ENCODE data around the gene DHX32.
A peak's percentile ranks its signal among the peaks of the same experiment; 100 is the strongest.

Gene DHX32

DNA sequence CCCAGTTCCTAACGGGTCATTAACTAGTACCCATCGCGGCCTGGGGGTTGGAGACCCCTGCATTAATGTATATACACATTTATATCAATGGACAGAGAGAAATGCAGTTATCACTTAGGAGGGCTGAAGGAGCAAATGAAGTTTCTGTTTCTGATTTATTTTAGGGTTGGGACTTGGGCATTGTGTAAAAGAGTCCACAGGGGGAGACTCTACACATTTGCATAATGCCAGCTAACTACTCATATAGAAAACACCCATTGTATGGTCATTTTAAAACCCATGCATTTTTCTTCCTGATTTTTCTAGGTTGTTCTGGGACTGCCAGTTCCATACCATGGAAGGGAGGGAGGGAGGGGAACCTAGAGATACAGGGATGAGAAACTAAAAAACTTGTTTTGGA lies 34.2 kb downstream of the DHX32 start:
- no peak for DNase-seq

DNA sequence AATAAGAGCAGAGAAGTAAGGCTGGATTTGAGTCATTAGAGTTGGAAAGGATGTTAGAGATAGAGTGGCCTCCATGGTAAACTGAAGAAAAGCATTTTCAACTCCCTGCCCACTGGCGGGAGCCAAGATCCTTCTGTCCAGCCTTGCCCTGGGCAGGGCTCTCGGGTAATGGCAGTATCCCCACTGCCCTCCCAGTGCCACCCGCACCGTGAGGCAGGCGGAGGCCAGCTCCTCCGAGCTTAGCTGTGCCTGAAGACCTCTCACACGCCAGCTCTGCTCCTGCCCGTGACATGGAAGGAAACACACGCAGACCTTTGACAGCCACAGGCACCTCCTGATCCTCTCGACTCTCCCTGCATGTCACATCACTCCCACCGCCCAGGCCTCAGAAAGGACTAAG lies 35.5 kb downstream of the DHX32 start:
- DNase-seq, result no peak

GRCh38 chr10:125844751-125845221 lies 36.3 kb downstream of the DHX32 start:
- DNase-seq, result no peak

DNA sequence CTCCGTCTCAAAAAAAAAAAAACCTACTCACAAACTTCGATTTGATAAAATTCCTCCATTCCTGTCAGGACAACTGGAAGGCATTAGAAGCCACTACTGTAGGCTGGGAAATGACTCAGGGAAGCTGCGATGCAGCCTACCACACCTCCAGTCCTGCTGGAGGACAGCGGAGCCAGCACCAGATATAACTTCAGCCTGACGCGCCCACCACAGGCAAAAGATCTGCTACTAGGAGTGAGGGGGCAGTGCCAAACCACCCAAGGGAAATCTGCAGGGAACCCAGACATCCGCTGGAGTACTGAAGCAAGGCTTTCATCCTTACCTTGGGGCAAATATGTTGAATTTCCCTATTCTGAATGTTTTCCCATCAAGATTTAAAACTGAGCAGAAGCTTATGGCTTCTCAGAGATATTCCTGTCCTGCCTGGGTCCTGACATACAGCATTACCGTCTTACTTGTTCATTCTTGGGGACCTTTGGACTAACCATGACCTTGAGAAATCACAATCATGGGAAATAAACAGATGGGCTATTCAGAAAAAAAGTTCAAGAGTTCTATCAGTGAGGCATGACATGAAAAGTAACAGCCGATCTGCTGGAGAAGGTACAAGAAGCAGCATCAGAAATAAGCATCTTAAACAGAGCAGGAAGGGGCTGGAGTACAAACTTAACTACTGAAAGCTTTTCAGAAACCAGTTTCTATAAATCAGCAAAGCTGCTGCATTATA lies 37.3 kb downstream of the DHX32 start:
- no peak for DNase-seq

- DNase-seq, result no peak
Observed at GRCh38 chr10:125840955-125841354, 40.1 kb downstream of the DHX32 start.

DNA sequence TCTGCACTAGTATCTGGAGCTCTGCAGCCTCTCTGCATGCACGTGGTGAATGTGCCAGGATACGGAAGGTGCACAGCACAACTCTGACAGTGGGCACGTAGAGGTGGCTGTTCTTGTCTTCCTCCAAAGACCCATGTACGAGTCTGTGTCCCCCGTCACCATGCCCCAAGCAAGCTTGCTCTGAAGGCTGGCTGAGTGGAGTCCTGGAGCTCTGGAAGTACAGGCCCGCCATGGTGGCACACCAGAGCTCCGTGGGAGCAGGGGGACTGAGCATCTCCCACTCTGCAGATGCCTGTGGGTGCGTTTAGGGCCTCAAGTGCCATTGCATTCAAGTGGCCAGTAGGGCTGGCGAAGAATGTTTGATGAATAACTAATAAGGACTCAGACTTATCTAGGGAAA lies 40.7 kb downstream of the DHX32 start:
- no peak for DNase-seq

DNA sequence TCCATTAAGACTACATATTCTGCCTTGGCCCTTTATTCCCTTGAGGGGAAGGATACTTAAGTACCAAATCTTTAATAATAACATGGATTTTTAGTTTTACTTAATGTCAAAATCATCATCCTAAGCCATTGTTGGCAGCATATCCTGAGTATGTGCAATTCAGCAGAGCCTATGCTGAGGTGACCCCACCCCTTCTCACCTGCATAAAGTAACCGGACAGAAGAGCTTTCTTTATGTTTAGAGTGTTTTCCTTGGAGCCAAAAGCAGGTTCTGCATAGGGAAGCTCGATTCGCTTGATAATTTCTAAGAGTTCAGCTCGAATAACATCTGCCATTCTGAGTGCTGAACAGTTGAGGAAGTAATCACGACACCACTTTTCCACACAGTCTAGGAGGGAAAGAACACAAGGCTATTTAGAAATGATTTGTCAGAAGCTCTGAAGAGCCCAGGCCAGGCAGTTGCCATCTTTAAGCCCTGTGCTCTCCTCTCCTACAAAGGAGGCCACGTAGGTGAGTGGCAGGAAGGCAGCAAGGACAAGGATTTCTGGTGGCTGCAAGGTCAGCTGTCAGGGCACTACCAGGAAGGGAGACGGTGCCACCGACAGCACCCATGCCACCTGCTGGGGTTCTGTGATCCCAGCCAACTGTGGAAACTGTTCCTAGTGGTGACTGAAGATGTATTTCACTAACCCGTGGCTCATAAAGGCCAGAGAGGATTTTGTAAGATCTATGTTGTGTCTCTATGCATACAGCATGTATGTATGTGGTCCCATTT lies 42.1 kb downstream of the DHX32 start:
- DNase-seq, result no peak

- DNase-seq, result no peak
Observed at GRCh38 chr10:125836746-125837145, 44.3 kb downstream of the DHX32 start.

DNA sequence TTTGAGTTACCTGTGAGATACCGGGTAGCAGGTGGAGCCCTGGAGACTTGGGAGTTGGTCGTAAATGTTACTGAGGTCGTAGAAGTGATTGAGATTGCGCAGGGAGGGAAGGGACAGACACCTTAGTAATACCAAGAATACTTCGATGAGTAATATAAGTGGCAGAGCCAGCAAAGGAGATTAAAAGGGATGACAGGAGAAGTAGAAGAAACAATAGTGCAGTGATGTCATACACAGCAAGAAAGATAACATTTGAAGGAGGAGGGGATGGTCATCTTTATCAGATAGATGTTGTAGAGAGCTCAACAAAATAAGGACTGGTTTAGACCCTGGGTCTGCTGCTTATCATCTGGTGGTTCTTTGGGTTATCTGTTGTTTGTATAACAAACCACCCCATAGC lies 52.8 kb downstream of the DHX32 start:
- DNase-seq, result no peak

DNA sequence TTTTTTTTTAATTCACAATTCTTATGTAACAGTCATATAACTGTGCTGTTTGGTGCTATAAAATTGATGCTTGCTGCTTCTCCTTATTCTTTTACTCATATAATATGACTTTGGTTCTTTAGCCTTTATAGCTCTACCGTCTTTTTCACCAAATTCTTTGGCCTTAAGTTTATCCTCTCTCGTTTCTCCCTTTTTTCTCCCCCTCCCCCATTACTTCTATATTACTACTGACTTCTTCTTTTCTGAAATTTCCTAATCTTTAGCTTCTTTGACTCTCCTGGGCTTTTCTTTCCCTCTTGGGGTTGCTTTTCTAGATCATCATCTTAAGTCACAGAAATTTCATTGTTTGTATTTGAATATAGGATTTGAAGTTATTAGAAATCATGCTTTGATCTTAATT lies 54.0 kb downstream of the DHX32 start:
- peak; percentile 46 for DNase-seq

DNA sequence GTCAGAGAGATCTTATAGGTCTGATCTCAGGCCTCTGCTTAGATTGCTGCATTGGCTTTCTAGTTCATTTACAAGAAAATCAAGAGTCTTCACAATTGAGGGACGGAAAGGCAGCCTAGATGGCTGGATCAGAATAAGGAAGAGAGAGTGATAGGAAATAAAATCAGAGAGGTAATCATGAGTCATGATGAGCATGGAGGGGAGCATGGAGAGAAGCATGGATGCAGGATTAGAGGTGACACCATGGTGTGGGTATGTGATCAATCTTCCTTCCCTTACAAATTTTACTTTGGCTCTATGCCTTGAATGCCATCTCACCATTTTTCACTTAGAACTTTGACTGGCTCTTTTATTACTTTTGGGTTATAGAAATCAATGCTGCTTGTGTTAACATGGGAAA lies 56.4 kb downstream of the DHX32 start:
- DNase-seq, result no peak

DNA sequence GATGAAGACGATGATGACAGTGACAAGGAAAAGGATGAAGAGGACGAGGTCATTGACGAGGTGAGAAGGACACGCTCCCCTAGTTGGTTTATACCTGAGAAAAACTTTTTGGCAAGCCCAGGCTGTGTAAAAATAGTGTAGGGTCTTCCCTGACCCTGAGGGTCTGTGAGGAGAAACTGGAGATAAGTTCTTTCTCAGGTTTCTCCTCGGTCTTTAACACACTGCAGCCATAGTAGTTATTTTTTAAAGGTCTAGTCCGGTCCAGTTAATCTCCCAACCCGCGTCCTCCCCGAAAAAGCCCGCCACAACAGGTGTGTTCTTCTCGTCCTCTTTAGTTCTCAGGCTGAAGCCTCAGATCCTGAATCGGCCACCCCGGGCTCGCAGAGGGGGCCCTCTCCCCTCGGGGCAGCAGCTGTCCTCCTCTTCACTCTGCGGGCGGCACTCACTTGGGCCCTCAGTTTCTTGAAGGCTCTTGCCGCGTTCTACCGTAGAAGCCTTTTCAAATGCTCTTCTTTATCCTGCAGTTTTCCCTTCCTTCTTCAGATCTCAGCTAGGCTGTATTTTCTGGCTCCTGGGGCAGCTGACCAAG lies 57.3 kb downstream of the DHX32 start:
- DNase-seq, result no peak

DNA sequence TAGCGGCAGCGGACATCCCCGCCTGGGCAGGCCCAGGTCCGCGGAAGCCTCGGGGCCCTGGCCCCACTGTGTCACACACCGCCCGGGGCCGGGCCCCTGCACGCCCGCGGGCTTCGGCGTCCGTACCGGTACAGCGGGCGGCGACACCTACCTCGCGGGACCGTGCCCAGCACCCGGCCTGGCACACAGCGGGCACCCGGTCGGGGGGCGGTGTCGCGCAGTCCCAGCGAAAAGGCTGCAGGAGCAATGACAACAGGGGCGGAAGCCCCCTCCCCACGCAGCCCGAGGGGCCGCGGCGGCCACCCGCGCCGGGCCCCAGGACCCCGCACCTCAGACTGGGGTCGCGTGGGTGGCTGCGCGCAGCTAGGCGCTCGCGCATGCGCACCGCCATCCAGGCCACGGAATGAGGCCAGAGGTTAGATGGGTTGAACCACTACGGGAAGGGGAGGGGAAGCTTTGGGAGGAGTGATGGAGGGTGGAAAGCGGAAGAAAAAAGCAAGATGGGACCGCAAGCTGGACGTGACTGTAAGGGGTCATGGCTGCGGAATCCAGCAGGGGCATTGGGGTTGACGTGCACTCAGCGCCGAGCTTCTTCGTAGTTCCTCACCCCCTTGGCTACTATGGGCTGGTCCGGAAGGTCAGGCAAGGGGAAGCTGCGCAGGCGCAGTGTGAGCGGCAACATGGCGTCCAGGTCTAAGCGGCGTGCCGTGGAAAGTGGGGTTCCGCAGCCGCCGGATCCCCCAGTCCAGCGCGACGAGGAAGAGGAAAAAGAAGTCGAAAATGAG lies 58.0 kb downstream of the DHX32 start, which contains the start of the genes BCCIP and UROS:
Gene BCCIP (plus strand): TSS at position 669 of the 785 bp plus-strand sequence. CDS start 12 bp downstream, at position 681.
Gene UROS (minus strand): TSS at position 381 of the 785 bp plus-strand sequence. CDS start 6,759 bp downstream, outside the sequence.
- peak; percentile 90 for DNase-seq

GRCh38 chr10:125820701-125821100 lies 60.4 kb downstream of the DHX32 start:
- DNase-seq, result no peak

GRCh38 chr10:125817337-125817946 lies 63.6 kb downstream of the DHX32 start:
- no peak for DNase-seq

GRCh38 chr10:125816548-125816947 lies 64.5 kb downstream of the DHX32 start:
- DNase-seq, result no peak

DNA sequence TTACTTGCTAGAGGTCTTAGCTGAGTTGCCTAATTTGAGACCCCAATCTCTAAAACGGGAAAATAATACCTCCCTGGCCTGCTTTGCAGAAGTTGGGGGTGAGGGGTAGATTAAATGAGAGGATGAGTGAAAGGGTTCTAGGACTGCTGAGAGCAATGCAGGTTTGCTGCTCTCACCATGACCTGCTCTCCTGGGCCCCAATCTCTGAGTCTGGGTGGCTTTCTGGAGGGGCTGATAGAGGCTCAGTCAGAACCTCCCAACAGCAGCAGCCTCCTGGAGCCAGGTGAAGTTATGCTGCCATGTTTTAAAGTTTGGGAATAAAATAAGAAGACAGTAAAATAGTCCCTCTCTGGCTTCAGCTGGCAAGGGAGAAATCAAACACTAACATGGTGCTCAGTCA lies 65.3 kb downstream of the DHX32 start:
- DNase-seq, result no peak

DNA sequence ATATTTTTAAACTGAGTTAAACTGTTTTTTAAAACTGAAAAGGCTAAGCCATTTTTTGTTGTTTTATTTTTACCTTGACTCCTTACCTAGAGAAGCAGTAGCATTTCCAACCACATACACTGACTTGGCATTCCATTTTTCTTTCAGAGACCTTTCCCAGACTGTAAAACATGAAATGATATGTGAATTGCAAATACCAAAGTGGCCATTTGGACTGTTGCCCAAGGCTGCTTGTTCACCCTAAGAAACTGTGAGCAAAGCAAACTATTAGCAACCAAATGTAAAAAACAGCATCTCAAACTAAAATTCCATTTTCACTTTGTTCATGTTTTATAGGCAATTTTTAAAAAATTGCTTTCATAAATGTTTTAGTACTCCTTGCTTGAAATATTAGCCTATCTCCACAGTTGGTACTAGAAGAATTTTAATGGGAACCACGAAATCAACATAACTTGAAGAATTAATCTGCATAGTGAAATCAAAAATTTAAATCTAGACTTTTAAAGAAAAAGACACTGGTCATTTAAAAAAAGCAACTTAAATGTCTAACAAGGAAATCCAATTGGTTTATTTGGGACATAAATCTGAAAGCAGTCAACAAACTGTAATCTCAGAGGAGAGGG lies 68.9 kb downstream of the DHX32 start:
- DNase-seq, result no peak

DNA sequence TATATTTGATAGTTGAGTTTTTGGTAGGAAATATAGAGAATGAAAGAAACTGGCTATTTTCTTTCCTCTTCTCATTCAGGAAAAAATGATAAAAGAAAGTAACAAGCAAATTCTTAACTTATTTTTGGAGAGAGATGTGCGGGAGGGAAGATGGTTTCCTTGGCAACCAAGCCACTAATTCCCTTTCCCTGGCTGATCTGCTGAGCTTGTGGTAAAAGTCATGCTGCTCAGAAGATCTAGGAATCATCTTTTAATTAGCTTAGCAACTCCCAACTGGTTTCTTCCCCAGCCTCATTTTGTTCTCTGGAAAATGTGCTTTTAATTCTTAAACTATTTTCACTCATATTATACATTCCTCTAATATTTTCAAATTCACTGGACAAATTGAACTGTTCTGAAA lies 69.8 kb downstream of the DHX32 start:
- no peak for DNase-seq

DNA sequence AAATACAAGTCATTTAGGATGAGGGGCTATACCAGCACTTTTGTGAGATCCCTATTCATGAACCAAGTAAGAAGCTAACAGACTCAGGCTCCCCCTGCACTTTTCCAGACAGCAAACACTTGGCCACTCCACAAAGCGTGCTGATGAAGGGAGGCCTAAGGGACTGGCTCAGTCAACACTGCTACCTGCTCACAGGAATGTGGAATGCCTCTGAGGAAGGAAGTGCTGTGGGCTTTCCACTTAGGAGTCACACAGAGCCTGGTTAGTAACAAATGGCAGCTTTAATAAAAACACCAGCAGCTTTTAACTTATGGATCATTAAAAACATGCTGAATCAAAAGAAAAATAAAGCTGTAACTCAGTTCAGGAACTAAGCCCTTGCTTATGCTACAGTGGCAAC lies 73.0 kb downstream of the DHX32 start:
- DNase-seq, result no peak

- no peak for DNase-seq
Observed at GRCh38 chr10:125802739-125803138, 78.4 kb downstream of the DHX32 start.

DNA sequence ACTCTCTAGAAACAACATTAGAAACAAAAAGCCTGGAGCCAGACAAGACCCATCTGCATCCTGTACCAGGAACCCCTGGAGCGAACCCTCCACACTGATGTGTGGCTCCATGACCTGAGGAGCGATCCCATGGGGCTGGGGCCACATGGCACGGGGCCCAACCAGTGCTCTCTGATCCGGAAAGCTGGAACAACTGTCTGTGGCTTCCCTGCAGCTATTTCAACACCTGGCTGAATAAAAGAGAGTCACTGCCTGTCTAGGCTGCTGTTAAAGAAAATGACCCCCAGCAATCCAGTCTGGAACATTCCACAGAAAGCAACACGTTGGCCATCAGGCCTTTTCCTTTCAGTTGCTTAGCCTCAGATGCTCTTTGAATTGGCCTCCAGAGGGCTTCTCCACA lies 79.0 kb downstream of the DHX32 start:
- no peak for DNase-seq
